DND-41 (cell line): Measurements from ENCODE around the gene RPUSD2.

Experiments
- ATAC-seq: fragments of 200-7000 bp; cut with Tn5 transposase; 3 replicates; pipeline ENCODE4 v1.9.1; 2021; ENCODE audit warnings: low read depth; ENCODE audit not compliant: insufficient read depth
- DNase-seq: peaks from one replicate; pipeline ENCODE4 v3.0.0-alpha.2; 2020
- H2AFZ ChIP-seq: 2 replicates; pipeline ENCODE4 v1.6.0; 2012; ENCODE audit warnings: low read depth, low read length
- H3K27ac ChIP-seq: 2 replicates; pipeline ENCODE4 v1.5.1; 2012; ENCODE audit warnings: low read length, inconsistent platforms
- H3K27me3 ChIP-seq: fragments of 200-600 bp; sonication (generic); 2 replicates; pipeline ENCODE4 v1.6.0; 2012; ENCODE audit warnings: low read length, mild to moderate bottlenecking, inconsistent platforms; ENCODE audit not compliant: insufficient read depth, poor library complexity
- H3K36me3 ChIP-seq: 2 replicates; pipeline ENCODE4 v1.5.1; 2012; ENCODE audit warnings: low read length, inconsistent platforms; ENCODE audit not compliant: insufficient read depth
- H3K4me1 ChIP-seq: 2 replicates; pipeline ENCODE4 v1.5.1; 2012; ENCODE audit warnings: mild to moderate bottlenecking, low read length; ENCODE audit not compliant: insufficient read depth
- H3K4me2 ChIP-seq: 2 replicates; pipeline ENCODE4 v1.6.0; 2012; ENCODE audit warnings: mild to moderate bottlenecking, moderate library complexity, low read length, inconsistent platforms; ENCODE audit not compliant: insufficient read depth
- H3K4me3 ChIP-seq, 2 experiments: fragments of 200-600 bp in 1 of 2; shearing (Covaris generic) in 1 of 2; 2 replicates each; pipeline ENCODE4 v1.5.1; 2012 to 2016; ENCODE audit warnings: inconsistent platforms in 2 of 2, low read length in 2 of 2, mild to moderate bottlenecking in 2 of 2, low read depth in 1 of 2, moderate library complexity in 1 of 2
- H3K79me2 ChIP-seq: 2 replicates; pipeline ENCODE4 v1.6.0; 2012; ENCODE audit warnings: low read length, inconsistent platforms; ENCODE audit not compliant: insufficient read depth
- H3K9ac ChIP-seq: 2 replicates; pipeline ENCODE4 v1.6.0; 2012; ENCODE audit warnings: low read depth, mild to moderate bottlenecking, inconsistent platforms, low read length, moderate library complexity
- H3K9me3 ChIP-seq: 2 replicates; pipeline ENCODE4 v1.5.1; 2012; ENCODE audit warnings: low read length, moderate library complexity, mild to moderate bottlenecking, inconsistent platforms; ENCODE audit not compliant: insufficient read depth, severe bottlenecking
- H4K20me1 ChIP-seq: 2 replicates; pipeline ENCODE4 v1.6.0; 2012; ENCODE audit warnings: low read length; ENCODE audit not compliant: insufficient read depth
- CTCF ChIP-seq: IDR thresholded peaks from 2 replicates; pipeline ENCODE4 v1.5.1; 2012; ENCODE audit warnings: borderline replicate concordance, low read length, moderate library complexity, mild to moderate bottlenecking; ENCODE audit not compliant: poor library complexity, severe bottlenecking; ENCODE audit errors: extremely low read depth
- EZH2 ChIP-seq: IDR thresholded peaks from 3 replicates; pipeline ENCODE4 v1.6.1; 2012; ENCODE audit warnings: borderline replicate concordance, low read depth, mild to moderate bottlenecking, moderate library complexity, low read length, inconsistent platforms; ENCODE audit not compliant: severe bottlenecking

Gene RPUSD2

GRCh38 chr15:40548610-40549009 lies 20.5 kb upstream of the RPUSD2 start:
- Histone ChIP-seq H3K27me3 (no peaks in the 10 kb centered on the region), H3K4me2 (no peak overlapping the region), H3K36me3 (peaks cover 21% of the 10 kb centered on the region), H3K79me2 (no peaks in the 10 kb centered on the region), H3K9ac (no peak overlapping the region), H3K4me1 (no peaks in the 10 kb centered on the region), H3K27ac (no peak overlapping the region), H4K20me1 (no peaks in the 10 kb centered on the region), H2AFZ (no peak overlapping the region), H3K9me3 (no peaks in the 10 kb centered on the region), H3K4me3 (no peak overlapping the region)
- ATAC-seq, result no peak
- no peak for DNase-seq
- TF ChIP-seq CTCF, result no peak
- no peak for TF ChIP-seq EZH2

- ATAC-seq (no peak), DNase-seq (no peak)
- no peaks in the 10 kb centered on the region for H3K79me2 ChIP-seq
- no peak overlapping the region for H3K4me3 ChIP-seq
- H3K4me2 ChIP-seq, result no peak overlapping the region
- no peak overlapping the region for H3K9ac ChIP-seq
- H3K36me3 ChIP-seq, result peaks cover 21% of the 10 kb centered on the region
- H4K20me1 ChIP-seq, result no peaks in the 10 kb centered on the region
- no peak overlapping the region for H3K27ac ChIP-seq
- H3K9me3 ChIP-seq, result no peaks in the 10 kb centered on the region
- no peaks in the 10 kb centered on the region for H3K27me3 ChIP-seq
- H3K4me1 ChIP-seq, result no peaks in the 10 kb centered on the region
- H2AFZ ChIP-seq, result no peak overlapping the region
- TF ChIP-seq EZH2, result no peak
- no peak for TF ChIP-seq CTCF
Measured at GRCh38 chr15:40549894-40550293, 19.2 kb upstream of the RPUSD2 start.

GRCh38 chr15:40550341-40551037 lies 18.6 kb upstream of the RPUSD2 start:
- Histone ChIP-seq H3K27ac (no peak overlapping the region), H4K20me1 (no peaks in the 10 kb centered on the region), H3K4me3 (no peak overlapping the region), H2AFZ (no peak overlapping the region), H3K36me3 (peaks cover 27% of the 10 kb centered on the region), H3K9ac (no peak overlapping the region), H3K4me1 (no peaks in the 10 kb centered on the region), H3K4me2 (no peak overlapping the region), H3K27me3 (no peaks in the 10 kb centered on the region), H3K79me2 (no peaks in the 10 kb centered on the region), H3K9me3 (no peaks in the 10 kb centered on the region)
- no peak for DNase-seq
- TF ChIP-seq CTCF (no peak), EZH2 (no peak)
- no peak for ATAC-seq
